Left renal cortex interstitium (tissue), 4 donors: ENCODE data around the gene ESR2. TPM values are rescaled to one million over a fixed set of nuclear protein-coding genes. Genes with fewer than 3 reads are reported as not detected.
A peak's percentile ranks its signal among the peaks of the same experiment; 100 is the strongest.
"Not testable (repeated sequence)": the region's sequence is repeated elsewhere in the genome, so short reads cannot be mapped to it uniquely, and the experiment has no call there.

Source experiments
- DNase-seq, 4 donors: peaks; one replicate each; pipeline ENCODE4 v3.0.0-alpha.2; 2013; ENCODE audit warnings: low read depth in 4 of 4, low spot score in 2 of 4, missing footprints in 1 of 4
- polyA plus RNA-seq, 4 donors: library from polyadenylated mRNA; unstranded; fragments of 120-200 nt; gene quantifications; one replicate each; pipeline ENCODE4 v1.2.1, GENCODE V29; 2013; ENCODE audit not compliant: insufficient read length in 4 of 4

The ESR2 gene
- polyA plus RNA-seq, 4 donors, result 0.73 to 1.6 (median 1.2) TPM

DNA sequence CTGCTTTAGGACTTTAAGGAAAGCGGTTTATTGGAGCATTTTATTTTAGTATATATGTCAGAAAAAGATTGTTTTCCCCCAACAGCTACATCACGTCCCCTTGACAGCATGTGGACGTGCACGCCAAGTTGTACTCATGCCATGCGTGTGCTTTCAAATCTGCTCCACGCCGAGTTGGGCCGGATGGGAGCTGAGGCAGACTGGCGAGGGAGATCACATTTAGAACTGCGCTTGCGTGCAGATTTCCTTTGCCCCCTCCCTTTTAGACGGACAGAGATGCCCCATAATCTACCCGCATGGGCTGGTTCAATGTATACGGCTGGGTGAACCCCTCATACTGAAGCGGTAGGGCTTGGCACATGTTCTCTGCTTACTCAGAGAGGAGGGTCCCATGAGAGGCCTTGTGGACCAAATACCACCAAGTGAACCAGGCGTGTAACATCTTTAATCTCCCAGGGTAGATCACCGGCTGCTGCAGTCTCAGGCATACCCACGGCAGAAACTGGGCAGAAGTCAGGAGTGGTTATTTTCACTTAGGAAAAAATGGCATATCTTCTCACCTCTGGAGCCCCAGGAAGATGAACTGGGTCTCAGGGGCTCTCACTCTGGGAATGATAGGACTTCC lies 92.1 kb downstream of the ESR2 start:
- DNase-seq, result no peak

GRCh38 chr14:64201296-64201695 lies 92.9 kb downstream of the ESR2 start:
- no peak for DNase-seq

DNA sequence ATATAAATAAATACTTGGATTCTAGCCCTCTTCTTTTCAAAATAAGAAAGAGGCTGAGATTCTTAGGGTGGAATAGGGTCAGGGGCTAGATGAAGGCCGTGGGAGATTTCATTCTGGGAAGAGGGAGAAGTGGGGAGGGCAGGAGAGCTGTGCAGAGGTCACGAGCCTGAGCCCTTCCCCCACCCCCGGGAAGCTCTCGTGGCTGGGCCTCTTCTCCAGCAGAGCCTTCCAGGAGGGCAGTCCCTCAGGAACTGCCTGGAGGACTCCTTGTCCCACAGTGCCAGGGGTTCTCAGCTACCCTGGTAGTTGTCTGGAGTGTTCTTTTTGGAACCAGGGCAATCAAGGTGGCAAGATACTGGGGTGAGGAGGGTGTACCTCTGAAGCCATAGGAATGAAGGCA lies 94.0 kb downstream of the ESR2 start:
- DNase-seq, result no peak

DNA sequence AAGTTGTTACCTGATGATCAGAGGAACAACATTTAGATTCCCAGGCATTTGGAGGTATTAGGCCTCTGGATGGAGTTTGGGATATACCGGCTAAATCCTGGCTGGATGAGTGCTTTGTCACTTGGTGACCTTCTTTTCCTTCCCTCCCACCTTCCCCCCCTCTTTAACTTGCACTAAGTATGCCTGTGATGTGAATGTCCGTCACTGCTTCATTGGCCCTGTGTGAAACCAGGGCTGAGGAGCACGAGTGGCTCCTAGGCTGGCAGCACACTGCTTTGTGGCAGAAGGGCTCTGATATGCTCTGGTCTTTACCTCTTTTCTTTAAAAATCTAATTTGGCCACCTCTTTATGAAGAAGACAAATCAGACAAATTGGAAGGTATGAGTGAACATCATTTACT lies 95.7 kb downstream of the ESR2 start:
- no peak for DNase-seq

DNA sequence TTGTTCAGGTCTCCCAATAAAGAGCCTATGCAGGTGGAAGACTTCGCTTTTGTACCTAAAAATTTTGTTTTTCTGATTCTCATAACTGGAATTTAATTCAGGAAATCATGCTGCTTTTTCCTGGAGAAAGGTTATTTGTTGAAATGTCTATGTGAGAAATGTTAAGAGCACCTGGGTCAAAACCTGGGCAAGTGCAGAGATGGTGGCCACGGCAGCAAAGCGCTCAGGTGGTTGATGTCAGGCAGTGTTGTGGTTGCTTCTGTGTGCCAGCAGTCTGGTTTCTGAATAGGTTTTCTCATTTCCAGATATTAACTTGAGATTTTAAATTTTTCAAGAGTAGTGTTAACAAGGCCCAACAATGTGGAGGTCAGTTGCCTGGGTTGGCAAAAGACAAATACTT lies 96.2 kb downstream of the ESR2 start:
- no peak for DNase-seq

GRCh38 chr14:64196814-64197411 lies 97.3 kb downstream of the ESR2 start:
- peak in 2 of 4 donors; percentile 28 to 63 for DNase-seq

DNA sequence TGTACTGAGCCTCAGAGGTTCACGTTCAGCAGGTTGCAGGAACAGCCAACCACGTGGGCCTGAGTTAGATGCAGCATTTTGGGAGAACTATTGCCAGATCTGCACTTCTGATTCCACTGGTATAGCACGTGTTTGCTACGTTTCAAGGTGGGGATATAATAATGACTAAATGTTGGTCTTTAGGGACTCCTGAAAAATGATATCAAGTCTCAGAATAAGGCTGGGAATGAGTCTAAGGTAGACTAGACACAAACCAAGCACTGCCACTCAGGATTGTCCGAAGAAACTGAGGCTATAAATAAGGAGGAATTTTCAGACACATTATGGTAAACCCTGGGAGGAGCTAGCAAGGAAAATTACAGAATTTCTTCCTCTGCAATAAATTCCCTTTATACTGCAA lies 98.1 kb downstream of the ESR2 start:
- no peak for DNase-seq

DNA sequence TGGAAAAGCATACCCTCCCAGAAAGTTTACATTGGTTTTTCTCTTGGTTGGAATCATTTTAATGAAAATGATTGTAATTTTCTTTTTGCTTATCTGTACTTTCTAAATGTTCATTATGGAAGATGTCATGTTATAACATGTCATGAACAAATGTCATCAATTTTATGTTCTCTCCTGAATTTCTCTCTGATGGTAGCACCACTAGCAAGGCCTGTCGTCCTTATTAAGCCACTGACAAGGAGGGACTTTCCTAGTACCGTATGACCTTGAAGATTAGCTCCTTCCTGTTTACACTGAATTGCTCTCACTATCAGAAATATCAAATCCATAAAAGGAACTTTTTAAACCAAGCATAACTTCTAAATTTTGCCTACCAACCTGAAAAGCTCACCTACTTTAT lies 99.0 kb downstream of the ESR2 start:
- DNase-seq, result no peak

GRCh38 chr14:64194404-64194803 lies 99.8 kb downstream of the ESR2 start:
- no peak for DNase-seq

DNA sequence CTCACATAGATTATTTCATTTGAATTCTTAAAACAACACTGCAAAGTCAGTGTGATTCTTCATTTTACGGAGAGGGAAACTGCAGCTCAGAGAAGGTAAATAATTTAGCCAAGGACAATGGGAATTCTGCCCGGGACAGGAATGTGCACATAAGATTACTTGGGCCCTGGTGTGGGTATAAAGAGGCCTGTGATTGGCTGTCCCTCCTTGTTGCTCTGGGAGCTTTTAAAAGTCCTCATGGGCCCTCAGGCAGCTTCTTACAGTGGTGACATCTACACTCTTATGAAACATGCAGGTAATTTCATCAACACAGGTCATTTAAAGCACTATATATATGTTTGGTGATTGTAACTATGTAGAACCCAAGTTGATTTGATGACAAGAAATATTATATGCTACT lies 100.3 kb downstream of the ESR2 start:
- DNase-seq, result no peak

DNA sequence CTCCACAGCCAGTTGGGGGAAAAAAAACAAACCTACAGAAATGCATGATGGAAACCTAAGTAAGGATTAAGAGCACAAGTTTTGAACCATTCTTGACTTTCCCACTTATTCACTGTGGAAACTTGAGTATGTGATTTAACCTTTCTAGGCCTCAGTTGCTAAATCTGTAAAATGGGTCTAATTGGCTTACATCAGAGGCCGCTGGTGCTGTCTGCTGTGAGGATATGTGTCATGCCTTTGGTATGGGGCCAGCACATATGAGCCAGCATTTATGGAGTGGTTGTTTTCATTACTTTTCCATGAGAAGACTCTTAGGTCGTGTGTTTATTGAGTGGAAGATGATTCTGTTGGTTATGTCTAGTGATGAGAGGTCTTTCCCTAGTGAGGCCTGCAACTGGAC lies 102.4 kb downstream of the ESR2 start:
- no peak for DNase-seq

DNA sequence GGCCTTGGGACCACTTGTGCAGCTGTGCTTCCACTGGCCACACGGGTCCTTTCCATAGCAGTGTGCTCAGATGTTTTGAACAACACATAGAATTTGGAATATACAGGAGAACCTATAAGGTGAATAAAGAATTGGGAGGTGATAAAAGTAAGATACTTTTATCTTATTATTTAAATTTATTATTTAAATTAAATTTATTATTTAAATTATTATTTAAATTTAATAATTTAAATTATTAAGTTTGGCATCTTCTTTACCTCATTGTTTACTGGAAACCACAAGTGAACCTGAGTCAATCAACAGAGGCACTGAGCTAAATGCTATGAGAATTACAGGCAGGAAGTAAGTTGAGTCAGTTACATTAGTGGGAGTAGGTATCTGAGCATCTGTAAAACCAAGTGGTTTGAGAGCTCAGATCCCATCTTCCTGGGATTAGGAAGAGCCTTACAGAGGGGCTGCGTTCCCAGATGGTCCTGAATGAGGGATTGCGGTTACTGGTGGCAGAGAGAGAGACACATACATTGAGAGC lies 103.1 kb downstream of the ESR2 start:
- no peak for DNase-seq

DNA sequence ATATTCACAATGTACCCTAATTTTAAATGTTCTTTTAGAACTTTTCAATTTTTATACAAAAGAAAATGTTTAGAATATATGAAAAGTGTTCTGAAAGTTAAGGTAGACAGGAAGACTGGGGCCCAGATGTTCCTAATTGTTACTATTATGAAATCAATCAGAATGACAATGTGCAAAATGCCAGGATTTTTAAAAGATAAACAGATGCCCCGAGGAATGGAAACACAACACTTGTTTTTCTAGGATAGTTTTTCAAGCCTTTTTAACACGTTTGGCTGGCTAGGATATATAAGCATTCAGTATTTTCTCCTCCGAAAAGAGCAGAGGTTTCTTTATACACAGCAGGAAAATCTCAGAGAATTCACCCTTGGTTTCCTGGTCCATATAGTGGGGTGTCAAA lies 106.8 kb downstream of the ESR2 start:
- DNase-seq, result no peak

DNA sequence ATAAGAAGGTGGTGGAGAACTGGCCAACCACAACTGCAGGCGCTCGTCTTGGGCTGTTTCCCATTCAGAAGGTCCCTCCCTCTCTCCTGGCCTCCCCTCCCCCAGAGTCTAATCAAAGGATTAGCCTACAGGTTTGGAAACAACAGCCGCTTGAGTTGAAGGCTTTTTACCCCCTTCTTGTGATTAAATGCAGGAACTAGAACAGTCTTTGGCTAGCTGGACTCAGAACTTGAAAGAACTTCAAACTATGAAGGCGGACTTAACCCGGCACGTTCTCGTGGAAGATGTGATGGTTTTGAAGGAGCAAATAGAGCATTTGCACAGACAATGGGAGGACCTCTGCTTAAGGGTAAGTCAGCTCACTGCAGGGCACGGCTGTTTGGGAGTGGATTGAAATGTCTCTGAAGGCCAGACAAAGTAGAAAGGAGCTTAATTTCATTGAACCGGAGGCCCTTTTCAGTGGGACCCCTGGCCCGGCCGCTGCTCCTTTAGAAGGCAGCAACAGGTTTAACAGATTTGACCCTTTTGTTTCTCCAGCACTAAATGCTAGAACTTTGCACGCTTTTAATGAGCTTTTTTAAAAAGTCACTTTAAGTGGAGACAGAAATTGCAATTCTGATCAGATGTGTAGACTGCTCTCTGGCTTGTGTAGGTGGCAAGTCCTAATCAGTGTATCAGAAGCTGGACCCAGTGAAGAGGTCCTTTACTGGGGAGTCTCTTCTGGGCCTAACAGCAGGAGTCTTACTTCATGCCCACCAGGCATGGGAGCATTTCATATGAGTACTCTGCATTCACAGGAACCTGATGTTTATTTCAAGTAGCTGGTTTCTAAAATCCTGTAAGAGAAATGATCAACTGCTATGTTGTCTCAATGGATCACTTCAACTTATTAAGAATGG lies 107.7 kb downstream of the ESR2 start:
- no peak for DNase-seq

- no peak for DNase-seq
These were observed 109.0 kb downstream of the ESR2 start for GRCh38 chr14:64185184-64185583.

- DNase-seq, result no peak
These were observed 110.0 kb downstream of the ESR2 start for GRCh38 chr14:64184103-64184729.

- not testable (repeated sequence) for DNase-seq
These were observed 111.3 kb downstream of the ESR2 start for GRCh38 chr14:64182908-64183307.

DNA sequence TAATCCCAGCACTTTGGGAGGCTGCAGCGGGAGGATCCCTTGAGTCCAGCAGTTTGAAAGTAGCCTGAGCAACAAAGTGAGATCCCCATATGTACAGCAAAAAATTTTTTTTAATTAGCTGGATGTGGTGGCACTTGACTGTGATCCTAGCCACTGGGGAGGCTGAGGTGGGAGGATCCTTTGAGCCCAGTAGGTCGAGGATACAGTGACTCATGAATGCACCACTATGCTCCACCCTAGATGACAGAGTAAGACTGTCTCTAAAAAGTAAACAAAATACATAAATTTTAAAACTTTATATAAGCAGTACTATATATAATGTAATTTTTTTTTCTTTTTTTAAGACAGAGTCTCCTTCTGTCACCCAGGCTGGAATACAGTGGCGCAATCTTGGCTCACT lies 115.4 kb downstream of the ESR2 start:
- no peak for DNase-seq

GRCh38 chr14:64176330-64176729 lies 117.8 kb downstream of the ESR2 start:
- no peak for DNase-seq

DNA sequence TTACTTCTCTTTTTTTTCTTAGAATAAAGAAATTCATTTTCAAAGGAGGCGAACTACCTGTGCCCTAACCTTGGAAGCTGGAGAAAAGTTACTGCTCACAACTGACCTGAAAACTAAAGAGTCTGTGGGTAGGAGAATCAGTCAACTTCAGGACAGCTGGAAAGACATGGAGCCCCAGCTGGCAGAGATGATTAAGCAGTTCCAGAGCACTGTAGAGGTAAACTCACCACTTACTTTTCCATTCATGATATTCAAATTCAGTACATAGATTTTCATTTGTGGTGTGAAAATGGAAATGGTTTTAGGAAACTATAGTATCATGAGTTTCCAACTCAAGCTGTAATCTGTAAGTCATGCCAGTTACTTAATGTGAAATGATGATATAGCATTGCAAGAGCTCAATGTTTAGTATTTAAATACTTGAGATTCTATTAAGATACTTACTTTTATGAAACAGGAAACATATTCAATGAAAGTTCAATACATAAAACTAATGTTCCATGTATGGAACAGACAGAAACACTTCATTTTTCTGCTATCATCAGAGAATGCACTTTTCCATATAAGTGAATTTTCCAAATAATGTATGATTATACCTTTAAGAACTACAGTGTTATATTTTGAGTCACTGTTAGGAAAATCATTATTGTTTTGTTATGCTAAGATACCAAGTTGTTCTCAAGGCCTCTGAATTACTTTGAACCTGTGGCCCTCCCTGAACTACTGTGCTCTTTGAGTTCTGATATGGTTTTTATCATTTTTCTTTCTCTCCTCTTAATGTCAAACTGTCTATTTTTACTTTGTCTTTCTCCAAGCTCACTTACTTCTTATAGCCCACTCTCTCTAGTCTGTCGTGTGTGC lies 119.0 kb downstream of the ESR2 start:
- DNase-seq, result no peak
